GM12891 (cell line): ENCODE measurements around the gene RAPGEF4.
"Not testable (repeated sequence)": the region's sequence is repeated elsewhere in the genome, so short reads cannot be mapped to it uniquely, and the experiment has no call there.

ENCODE experiments used
- DNase-seq: peaks from one replicate; pipeline ENCODE4 v3.0.0; 2011; ENCODE audit warnings: low spot score; ENCODE audit not compliant: insufficient read length
- FAIRE-seq: peaks from 2 replicates; lab custom pipeline; 2011; peaks lifted over from hg19 to GRCh38; lab: Jason Lieb, UNC
- PAX5 ChIP-seq: IDR thresholded peaks from 2 replicates; pipeline ENCODE4 v1.6.1; 2011; ENCODE audit warnings: low read length, moderate library complexity, mild to moderate bottlenecking; ENCODE audit not compliant: insufficient read depth, severe bottlenecking
- POLR2A ChIP-seq: IDR thresholded peaks from 2 replicates; pipeline ENCODE4 v1.6.1; 2011; ENCODE audit warnings: low read depth, low read length, control low read depth
- POLR2AphosphoS5 ChIP-seq: IDR thresholded peaks from 2 replicates; pipeline ENCODE4 v1.6.1; 2011; ENCODE audit warnings: low read depth, low read length, control low read depth
- POU2F2 ChIP-seq: IDR thresholded peaks from 2 replicates; pipeline ENCODE4 v1.6.1; 2011; ENCODE audit warnings: low read depth, mild to moderate bottlenecking, control low read depth, low read length, moderate library complexity
- SPI1 ChIP-seq: IDR thresholded peaks from 2 replicates; pipeline ENCODE4 v1.6.1; 2011; ENCODE audit warnings: low read depth, low read length, control low read depth
- TAF1 ChIP-seq: IDR thresholded peaks from 2 replicates; pipeline ENCODE4 v1.6.1; 2011; ENCODE audit warnings: low read depth, low read length, control low read depth

The RAPGEF4 gene

DNA sequence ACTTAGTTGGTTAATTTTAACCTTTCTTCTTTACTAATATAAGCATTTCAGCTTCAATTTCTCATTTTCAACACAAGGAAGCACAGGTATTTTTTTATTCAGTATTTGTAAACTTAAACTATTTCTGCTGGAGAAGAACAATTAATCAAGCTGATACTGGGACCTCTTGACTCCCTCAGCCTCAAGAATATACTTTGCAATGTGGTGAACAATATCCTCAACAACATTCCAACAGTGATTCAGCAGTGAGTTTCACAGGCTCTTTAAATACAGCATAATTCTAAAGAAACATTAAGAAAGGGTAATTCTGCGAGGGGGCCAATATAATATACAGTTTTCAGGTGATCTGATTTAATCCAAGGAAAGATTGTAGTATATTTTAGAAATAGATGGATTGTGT lies 10.0 kb downstream of the RAPGEF4 start:
- DNase-seq (no peak), FAIRE-seq (no peak)
- TF ChIP-seq POU2F2 (no peak), SPI1 (no peak), POLR2A (no peak), POLR2AphosphoS5 (no peak), TAF1 (no peak), PAX5 (no peak)

DNA sequence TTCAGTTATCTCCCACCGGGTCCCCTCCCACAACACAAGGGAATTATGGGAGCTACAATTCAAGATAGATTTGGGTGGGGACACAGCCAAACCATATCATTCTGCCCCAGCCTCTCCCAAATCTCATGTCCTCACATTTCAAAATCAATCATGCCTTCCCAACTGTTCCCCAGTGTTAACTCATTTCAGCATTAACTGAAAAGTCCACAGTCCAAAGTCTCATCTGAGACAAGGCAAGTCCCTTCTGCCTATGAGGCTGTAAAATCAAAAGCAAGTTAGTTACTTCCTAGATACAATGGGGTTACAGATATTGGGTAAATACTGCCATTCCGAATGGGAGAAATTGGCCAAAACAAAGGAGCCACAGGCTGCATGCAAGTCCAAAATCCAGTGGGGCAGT lies 12.9 kb downstream of the RAPGEF4 start:
- not testable (repeated sequence) for DNase-seq, FAIRE-seq

DNA sequence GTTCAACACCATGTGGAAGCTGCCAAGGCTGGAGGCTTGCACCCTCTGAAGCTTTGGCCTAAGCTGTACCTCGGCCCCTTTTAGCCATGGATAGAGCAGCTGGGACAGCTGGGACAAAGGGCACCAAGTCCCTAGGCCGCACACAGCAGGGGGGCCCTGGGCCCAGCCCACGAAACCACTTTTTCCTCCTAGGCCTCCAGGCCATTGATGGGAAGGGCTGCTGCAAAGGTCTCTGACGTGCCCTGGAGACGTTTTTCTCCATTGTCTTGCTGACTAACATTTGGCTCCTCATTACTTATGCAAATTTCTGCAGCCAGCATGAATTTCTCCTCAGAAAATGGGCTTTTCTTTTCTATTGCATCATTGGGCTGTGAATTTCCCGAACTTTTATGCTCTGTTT lies 13.7 kb downstream of the RAPGEF4 start:
- FAIRE-seq (no peak), DNase-seq (no peak)
- TF ChIP-seq POLR2AphosphoS5 (no peak), SPI1 (no peak), POLR2A (no peak), TAF1 (no peak), POU2F2 (no peak), PAX5 (no peak)

DNA sequence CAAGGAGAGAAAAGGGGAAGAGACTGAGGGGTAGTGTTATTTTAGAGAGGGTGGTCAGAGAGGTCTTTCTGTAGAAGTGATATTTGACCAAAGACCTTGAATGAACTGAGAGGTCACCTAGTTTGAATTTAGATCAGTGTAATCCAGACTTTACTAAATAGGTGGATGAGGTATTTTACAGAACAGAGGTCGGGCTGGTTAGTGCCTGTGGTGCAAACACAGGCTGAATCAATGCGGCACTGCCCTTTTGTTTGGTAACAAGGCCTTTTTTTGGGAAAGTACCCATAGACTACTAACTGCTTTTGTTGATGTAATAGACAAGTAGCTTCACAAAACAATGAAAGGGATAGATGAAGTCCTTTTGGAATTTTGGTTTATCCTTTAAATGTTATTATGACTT lies 15.9 kb downstream of the RAPGEF4 start:
- TF ChIP-seq POLR2AphosphoS5, result no peak
- TF ChIP-seq TAF1, result no peak
- no peak for TF ChIP-seq SPI1
- TF ChIP-seq POLR2A, result no peak
- TF ChIP-seq POU2F2, result no peak
- no peak for TF ChIP-seq PAX5
- DNase-seq (no peak), FAIRE-seq (no peak)

DNA sequence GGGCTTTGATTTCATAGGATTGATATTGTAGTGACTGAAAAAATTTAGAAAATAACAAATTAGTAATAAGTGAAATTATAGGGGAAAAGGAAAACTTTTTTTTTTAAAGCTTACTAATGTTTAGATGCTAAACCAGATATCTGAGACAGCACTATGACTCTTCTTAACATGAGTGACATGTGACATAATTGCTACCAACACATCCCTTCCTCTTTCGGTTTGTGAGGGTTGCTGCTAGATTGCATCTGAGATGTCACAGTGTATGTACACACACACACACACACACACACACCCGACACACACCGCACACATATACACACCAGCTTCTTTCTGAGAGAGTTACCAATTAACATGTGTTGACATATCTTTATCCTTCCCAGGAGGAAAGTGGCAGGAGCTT lies 18.0 kb downstream of the RAPGEF4 start:
- FAIRE-seq (no peak), DNase-seq (no peak)
- TF ChIP-seq POLR2AphosphoS5 (no peak), SPI1 (peak; percentile 30; the same call in 1 of the 2 replicates)

DNA sequence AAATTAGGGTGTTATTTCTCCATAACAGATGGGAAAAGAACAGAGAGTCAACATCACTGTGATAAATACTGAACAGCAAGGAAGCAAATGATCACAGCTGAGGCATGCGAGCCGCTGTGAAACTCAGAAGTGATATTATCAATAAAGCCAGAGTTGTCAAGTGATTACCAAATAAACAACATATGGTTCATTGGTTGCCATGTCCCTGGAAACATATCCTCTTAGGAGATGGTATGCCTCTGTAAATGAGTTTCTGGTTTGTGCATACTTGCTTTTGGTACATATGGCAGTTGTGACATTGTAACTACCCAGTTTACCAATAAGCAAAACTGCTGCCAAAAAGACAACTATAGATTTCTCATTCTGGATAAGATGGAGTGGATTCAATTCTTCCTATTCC lies 23.8 kb downstream of the RAPGEF4 start:
- no peak for DNase-seq
- FAIRE-seq, result no peak
- TF ChIP-seq TAF1 (no peak), POLR2AphosphoS5 (no peak), POLR2A (no peak), PAX5 (no peak), POU2F2 (no peak), SPI1 (no peak)

DNA sequence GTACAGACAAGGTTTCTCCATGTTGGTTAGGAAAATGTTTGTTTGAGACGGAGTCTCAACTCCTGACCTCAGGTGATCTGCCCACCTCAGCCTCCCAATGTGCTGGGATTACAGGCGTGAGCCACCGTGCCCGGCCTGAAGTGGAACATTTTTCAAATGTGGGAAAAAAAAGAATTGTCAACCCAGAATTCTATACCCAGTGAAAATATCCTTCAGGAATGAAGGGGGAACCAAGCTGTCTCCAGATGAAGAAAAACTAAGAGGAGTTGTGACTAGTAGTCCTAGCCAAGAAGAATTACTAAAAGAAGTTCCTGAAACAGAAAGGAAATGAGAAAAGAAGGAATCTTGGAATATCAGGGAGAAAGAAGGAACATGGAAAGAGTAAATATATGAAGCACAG lies 25.7 kb downstream of the RAPGEF4 start:
- DNase-seq (no peak), FAIRE-seq (no peak)
- no peak for TF ChIP-seq SPI1
- TF ChIP-seq POU2F2, result no peak
- no peak for TF ChIP-seq TAF1
- TF ChIP-seq POLR2A, result no peak
- no peak for TF ChIP-seq POLR2AphosphoS5
- TF ChIP-seq PAX5, result no peak

DNA sequence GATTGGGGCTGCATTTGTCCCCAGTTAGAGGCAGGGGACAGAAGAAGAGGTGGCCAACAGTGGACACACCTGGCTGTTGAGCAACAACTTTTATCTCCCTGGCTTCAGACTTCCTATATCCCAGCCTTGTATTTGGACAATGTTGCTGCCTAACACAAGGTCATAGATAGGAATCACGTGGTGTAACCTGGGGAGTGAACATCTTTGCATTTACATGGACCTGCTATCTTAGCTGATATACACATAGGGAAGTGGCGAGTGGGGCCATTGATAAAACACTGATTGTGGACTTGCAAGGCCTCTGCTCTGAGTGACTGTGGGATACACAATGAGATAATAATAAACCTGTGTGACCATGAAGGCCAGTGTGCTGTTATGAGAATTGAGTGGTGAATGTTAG lies 26.9 kb downstream of the RAPGEF4 start:
- TF ChIP-seq SPI1 (no peak), PAX5 (no peak), POLR2AphosphoS5 (no peak), POLR2A (no peak), POU2F2 (no peak), TAF1 (no peak)
- FAIRE-seq (no peak), DNase-seq (no peak)

DNA sequence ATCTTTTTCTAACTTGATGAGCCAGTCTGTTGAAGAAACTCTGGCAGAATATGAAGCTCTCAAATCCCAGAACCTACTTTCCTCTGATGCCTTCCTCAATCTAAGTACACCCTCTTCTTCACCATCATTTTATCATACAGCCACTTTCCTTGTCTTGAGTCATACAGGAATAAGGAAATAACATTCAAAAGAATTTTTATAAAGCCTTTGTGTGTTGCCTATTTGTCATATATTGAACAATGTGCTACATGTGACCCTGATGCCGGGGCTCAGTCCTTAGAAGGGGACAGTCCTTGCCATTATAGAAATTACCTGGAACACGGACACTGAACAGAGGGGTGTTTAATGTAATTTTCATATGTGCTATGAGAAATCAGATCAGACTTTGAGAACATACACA lies 27.4 kb downstream of the RAPGEF4 start:
- FAIRE-seq, result no peak
- DNase-seq, result no peak
- TF ChIP-seq POLR2AphosphoS5 (no peak), POLR2A (no peak), POU2F2 (no peak), TAF1 (no peak), SPI1 (no peak), PAX5 (no peak)

DNA sequence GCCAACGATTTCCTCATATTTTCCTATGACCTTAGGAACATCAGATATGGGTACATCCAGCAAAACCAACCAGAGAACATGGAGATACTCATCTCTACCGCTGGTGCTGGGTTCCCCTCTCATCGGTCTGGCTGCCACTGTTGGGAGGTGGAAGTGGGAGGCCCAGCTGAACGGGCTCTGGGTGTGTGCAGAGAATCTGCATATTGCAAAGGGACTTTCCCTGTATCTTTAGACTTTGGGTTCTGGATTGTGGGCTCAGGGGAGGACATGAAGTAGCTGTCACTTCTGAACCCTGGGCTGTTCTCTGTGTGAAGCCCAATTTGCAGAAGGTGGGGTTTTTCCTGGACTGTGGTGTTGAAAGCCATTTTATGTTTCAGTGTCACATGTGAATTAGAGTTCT lies 30.0 kb downstream of the RAPGEF4 start:
- TF ChIP-seq POU2F2 (peak; percentile 23; the same call in 1 of the 2 replicates), PAX5 (no peak), TAF1 (no peak), SPI1 (no peak), POLR2AphosphoS5 (no peak), POLR2A (no peak)
- no peak for DNase-seq
- no peak for FAIRE-seq

DNA sequence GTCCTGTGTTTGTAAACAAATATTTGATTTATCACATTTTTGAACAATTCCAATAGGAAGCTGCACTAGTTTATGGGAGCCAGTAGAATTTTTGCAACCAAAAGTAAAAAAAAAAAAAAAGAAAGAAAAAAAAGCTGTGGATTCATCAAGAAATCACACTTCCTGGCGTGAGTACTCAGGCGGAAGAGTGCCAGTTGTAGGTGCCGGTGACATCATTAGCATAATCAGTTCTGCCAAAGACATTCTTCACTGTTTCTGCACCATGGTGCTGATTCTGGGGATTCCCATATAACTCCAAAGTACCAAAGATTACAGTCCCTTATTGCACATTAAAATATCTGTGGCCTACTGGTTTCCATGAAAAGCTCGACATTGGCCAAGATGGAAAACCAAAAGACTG lies 32.8 kb downstream of the RAPGEF4 start:
- DNase-seq (no peak), FAIRE-seq (no peak)
- TF ChIP-seq SPI1 (no peak), PAX5 (no peak), TAF1 (no peak), POU2F2 (no peak)
